Hematopoietic multipotent progenitor cell treated with erythropoietin and hydrocortisone succinate and interleukin-3 and kit ligand, for 17 days (in vitro differentiated cells): Measurements from ENCODE around the gene MDFIC.

Experiments
- DNase-seq: peaks from one replicate; pipeline ENCODE4 v3.0.0-alpha.2; 2015; ENCODE audit warnings: low spot score

The MDFIC gene

DNA sequence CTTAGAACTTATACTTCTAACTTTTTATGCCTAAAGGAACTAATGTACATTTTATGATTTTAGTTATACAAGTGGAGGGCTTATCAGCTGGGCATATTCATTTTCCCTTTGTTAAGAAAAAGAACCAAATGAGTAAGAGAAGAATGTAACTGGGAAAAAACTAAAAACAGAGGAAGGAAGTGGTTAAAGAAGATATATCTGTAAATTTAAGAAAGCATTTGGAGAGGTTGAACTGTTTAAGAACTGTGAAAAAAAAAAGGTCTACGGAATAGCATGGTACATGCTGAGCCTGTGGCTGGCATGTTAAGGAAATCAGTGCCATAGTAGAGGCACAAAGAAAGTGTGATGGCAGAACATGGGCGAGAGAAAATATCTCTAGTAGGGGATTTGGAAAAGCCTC, 6.2 kb downstream of the MDFIC start:
- no peak for DNase-seq

DNA sequence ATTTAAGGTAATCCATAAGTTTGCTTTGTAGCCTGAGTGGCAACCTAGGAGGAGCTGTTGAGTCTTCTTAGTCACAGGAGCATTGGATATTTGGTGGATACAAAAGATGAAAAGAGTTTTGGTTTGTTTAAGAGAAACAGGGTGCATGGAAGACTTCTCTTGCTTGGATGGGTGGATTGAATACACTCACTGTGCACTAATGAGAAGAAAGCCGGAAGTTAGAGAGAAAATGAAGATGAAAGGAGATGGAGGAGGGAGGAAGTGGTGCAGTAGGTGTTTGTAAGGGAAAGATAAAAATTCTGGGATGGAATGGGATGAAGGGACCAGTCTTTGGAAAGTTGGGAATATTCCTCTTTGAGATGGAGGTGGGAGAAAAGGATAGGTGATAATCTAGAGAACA, 7.7 kb downstream of the MDFIC start:
- DNase-seq: no peak

DNA sequence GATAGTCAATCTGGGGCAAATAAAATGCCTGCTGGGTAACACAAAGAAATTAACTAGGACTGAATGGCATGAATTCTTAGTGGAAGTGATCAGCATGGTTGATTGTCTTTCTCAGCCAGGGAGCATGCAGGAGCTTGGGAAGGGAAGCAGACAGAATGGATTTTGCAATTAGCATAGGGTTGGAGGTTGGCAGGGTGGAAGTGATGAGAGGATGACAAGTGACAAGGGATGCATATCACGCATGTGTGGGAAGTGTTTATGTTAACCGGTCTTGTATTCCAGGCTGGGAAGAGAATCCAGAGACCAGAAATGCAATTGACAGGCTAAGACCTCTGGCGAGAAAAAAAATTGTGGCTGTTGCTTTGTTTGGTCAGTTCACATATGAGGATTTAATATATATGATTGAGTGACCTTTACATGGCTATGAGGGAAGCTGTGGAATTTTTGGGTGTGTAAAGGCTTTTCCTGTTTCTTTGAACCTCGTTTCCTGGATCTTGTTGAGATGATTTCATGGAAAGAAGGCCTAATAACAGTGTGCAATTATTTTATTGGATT, 8.3 kb downstream of the MDFIC start:
- no peak for DNase-seq

DNA sequence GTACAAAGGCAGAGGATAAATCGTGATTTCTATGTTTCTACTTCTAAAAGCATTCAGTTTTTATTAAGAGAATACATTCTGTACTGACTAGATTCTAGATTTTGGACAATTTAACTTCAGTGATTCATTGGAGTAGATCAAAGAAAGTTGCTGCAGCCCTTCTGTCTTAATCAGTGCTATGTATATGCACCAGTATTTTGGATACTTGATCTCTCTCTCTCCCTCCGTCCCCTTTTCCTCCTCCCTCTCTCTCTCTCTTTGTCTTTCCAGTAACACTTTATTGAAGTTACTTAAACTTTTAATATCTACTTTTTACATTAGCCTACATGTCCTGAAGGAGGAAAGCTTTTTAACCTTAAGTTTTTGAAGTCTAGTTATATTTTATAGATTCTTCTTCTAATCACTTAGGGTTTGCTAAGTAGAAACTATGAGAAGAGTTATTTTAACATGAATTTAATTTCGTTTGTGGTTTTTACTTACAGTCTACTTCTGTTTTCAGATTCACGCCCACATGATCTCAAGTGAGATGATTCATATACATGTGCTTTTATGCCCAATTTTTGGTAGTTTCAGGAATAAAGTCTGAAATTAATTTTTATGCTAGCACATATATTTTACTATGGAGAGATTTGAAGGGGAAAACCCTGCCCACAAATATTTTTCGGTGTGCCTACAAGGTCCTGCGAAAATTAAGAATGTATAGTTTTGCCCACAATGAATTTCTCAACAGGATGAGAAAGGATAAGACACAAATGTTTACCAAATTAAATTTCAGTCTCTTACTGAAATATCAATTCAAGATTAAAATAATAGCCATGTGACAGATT, 9.1 kb downstream of the MDFIC start:
- no peak for DNase-seq

DNA sequence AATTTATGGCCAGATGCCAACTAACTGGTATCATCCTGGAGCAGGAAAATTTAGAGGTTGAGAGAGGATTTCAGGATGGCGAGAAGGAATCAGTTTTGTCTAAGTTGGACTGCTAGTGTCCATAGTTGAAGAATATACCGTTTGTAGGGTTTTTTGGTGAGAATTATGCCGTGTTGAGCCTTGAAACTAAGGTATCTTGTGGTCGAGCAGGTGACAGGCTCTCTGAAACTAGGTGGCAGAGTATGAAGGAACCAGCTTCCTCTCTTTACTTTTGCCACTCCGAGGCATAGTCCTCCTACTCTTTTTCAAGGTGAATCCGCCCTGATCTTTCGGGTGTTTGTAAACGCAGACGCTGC, 9.7 kb downstream of the MDFIC start:
- DNase-seq: no peak

DNA sequence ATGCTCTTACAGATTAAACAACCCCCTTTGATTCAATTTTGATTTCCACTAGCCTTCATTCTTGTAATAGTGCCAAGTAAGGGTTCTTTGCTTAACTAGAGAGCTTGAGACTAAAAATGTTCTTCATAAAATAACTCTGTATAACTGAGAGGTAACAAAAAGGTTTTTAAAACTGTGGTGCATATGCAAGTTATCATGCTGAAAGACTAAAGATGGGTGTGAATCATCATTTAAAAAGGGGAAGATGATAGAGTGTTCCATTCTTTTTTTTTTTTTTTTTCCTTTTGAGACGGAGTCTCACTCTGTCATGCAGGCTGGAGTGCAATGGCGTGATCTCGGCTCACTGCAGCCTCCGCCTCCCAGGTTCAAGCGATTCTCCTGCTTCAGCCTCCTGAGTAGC, 11.1 kb downstream of the MDFIC start:
- no peak for DNase-seq

DNA sequence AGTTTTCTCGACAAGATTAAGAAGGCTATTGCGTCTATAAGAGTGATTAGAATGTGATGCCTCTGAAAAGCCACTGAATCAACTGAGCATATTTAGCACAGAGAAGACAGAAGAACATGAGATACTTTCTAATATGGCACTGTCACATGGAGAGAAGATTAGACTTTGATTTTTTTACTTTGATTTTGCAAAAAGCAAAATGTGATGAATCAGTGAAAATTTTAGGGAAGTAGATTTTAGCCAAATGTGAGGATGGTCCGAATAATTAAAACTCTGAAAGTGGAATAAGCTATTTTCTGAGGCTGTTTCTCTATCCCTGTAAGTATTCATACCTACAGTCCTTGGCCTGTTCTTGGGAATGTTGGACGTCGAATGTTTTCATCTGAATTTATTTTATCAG, 11.8 kb downstream of the MDFIC start:
- DNase-seq: no peak

DNA sequence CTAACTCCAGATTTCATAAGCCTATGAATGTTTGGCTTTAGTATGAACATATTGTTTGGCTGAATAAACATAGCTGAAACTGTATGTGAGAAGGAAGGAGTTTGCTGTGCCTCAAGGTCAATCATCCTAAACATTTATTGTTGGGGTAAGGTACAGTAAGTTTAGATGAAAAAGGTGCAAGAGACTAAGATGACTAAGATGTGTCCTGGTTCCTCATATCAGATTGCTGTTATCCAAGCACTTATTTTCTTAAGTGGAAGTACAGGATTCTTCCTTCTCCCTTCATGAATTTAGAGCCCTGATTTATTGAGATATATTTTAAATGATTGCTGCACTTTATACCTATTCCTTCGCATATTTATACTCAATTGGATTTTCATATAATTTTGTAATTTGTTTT, 12.2 kb downstream of the MDFIC start:
- DNase-seq: no peak

DNA sequence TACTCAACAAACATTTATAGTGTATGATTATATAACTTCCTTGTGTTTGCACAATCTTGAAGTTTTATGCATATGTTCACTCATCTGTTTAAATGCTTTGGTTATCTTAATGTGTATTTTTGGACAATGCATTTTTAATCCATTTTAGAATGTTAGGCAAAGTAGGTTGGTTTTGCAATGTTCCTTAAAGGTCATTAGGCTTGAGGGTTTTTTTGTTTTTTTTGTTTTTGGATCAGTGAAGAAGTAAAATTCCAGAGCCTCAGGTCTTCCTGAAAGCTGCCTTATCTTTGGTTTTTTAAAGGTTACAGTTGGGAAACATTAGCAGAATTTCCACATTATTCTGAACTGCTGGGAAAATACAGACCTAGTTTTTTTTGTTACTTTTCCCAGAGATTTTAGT, 12.8 kb downstream of the MDFIC start:
- DNase-seq: no peak

DNA sequence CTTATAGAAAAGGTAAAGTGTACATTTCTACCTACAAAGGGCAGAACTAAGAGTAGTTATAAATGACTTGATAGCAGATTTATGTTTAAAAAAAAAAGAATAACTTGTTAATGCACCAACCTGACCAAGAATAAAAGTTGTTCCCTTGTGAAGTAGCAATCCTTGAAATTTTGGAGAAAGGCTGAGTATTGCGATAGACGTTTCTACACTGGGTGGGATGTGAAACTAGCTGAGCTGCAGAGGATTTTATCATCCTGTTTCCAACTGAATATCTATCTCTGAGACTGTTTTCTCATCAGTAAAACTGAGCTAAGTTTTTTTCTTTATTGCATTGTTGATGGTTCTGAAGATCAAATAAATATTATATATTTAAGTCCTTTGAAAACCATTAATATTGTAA, 14.6 kb downstream of the MDFIC start:
- DNase-seq: no peak

DNA sequence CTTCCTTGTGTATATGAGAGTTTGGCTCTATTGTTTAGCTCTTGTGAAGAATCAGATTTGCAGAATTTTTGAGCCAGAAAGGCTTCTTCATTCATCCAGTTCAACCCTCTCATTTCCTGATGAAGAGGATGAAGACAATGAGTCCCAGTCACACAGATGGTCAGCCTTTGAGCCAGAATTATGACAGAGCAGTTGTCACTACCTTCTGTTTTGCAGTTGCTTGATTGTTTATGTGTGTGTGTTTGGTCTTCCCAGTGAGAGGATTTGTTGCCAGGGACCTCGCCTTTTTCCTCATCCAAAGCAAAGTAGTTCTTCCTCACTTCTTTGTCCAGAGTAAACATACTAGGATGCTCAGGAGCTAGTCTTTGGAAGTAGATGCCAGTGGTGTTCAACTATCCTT, 15.6 kb downstream of the MDFIC start:
- no peak for DNase-seq

DNA sequence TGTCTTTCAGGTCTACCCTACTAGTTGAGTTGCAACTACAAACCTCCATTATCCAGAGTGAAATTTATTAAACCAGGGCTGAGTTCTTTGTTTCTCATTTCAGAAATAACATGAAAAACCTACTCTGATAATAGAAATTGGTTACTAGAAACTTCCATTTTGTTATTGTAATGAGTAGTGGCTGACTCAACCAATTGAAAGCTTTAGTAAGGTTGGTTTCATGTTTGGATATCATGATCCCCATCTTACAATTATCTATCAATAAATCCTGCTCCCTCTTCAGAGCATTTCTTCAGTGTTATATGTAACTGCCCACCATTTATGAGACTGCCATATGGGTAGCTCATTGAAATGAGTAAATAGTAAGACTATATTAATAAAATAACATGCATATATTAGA, 16.9 kb downstream of the MDFIC start:
- DNase-seq: no peak

DNA sequence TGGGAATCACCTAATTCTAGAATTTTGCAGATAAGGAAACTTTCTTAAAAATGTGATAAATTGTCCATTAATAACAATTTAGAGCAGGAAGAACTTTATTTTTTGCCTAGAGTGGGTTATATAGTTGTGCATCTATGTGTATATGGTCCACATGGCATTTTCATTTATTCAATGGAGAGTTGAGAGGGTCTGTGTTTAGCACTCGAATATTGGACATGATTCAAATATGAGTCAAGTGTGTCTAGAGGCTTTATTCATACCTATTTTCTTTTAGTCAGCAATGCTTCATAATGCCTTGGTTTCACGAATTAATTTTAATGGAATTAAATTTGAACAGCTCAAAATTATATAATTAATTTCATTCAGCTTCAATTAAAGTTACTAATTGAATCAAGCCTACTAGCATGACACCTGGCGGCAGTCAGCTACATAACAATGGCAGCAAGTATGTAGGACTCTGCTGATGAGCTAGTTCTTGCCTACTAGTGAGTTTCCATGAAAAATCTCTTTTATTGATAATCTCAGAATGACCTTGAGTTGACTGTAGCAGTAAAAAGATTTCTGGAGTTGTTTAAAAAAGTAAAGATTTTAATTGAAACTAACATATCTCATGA, 17.7 kb downstream of the MDFIC start:
- DNase-seq: no peak

DNA sequence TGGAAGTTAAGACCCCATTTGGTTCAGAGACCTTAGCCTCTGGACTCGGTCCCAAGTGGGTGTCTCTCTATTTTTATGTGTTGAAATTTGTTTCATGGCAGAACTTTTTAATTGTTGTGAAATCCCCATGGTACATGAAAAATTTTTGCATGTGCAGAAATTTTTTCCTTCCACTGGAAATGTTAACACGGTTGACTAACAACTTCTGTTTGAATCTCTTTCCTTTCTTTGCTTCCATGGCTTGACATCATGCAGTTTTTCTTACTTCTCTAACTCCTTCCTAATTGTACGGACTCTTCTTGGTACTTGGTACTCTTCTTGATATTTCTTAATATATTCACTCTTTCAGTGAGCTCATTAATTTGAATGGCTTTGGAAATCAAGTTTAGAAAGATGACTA, 18.3 kb downstream of the MDFIC start:
- no peak for DNase-seq

DNA sequence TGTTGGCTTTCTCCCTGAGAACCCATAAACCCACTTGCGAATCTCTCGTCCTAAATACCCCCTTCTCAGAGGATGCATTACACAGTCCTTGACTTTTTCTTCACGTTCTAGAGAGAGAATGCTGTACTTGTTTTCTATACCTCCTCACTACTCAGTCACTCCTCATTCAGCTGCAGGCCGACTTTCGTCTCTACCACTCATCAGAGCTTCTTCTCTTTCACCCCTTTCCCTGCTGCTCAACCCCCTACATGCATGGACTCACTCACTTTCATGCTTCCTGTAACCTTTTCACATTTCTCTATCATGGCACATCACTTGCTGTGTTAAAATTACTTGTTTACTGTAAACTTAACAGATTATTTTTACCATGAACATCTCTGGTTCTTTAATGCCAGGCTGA, 19.8 kb downstream of the MDFIC start:
- DNase-seq: no peak

DNA sequence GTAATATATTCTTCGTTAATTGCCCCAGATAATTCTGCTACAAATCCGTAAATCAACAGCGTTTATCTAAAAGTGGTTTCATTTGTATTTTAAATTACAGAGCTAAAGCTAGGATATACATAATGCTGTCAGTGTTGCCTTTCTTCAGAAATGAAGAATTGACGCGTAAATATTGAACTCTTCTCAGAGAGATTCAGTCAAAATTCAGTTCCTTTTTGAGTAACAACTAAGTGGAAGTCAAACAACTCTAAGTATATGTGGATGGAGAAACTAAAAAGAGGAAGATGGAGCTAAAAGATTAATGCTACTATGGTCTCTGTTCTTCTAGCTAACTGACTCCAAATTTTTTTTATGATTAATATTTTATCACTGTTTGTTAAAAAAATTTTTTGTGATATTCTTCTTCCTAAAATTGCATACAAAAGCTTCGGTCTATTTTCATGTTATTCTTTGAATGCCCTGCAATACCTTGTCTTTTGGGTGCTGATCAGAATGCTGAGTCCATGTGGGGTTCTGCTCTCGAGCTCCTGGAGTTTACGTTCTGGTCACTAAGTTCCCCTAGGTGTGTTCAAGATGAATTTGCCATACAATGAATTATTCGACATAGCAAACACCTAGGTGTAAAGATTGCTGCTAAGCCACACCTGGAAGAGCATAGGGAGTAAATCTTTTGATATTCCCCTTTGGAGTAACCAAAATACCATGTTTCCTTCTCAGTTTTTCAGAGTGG, 20.7 kb downstream of the MDFIC start:
- no peak for DNase-seq

DNA sequence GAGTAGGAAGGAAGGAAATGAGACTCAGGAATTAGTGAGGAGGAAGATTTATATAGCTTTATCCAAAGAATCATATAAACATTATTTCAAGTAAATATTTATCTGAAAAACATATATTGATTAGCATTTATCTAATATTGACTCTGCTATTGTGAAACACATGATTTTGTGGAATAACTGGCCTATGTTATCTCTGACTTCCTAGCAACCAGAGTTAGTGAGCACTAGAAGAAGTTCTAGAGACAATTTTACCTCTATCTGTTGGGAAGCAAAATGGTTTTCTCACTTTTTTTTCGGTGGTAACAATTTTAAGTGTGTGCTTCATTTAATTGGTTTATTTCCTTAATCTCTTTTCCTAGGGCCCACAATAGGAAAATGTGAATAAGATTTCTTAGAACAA, 21.6 kb downstream of the MDFIC start:
- DNase-seq: no peak

DNA sequence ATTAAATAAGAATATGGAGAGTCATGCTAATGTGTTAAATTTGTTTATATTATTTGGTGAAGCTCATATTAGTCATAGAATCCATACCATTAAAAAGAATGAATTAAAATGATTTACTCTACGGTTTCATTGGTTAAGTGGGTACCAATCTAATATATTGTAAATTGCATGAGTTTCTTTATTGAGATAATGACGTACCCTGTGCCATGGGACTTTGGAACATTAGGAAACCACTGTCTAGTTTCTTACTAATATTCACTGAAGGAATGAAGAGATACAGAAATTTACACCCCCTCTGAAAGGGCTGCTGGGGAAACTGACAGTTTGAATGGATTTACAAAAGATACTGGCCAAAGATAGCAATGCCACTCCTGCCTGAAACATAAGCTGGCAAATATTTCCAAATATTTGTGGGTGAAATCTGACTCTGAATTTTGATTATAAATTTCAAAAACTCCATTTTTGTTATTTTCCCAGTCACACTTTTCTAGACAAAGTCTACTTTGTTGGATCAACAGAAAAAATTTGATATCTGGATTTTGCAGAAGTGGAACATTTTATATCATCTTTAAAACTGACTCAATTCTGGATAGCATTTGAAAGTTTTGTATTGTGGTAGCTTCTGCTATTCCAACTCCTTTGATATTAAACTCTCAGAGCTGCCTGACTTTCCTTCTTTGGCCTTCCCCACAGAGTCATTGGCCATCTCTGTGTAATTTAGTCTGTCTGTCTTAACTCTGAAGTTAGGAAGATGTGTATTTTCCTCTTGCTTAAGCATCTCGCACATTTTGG, 22.3 kb downstream of the MDFIC start:
- DNase-seq: no peak

DNA sequence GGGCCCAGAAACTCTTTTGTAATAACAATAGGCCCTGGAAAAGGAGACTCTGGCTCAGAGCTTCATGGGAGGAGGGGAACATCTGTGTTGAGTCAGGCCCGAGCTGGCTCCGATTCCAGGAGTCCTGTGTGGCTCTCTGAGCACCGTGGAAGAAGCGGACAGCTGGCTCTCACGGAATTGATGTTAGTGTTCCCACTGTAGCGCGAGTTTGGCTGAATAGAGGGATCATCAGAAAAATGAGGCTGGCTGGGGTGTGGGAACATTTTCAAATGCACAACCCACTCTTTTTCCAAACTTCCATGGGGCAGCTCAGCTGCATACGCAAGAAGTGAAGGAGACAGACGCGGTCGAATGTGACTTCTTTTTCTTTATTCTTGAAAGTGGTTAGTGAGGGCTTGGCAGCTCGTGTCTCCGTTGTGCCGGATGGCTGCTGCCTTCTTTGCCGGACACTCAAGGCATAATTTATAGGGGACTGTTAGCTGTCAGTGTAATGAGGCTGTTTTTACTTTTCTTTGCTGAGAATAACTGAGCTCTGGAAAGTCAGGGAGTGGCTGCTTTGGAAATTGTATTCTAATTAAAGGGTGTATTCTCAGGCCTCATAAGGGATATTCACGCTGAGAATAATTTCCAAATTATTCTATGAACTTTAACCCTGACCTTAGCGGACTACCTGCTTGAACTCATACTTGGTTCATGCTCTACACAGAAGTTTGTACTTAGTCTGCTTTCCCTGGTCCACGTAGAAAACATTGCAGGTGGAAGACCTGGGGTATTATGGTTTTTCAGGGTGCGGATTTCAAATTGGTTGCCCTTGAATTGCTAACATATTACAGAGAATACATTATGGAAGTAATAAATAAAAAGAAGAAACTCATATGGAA, 23.1 kb downstream of the MDFIC start:
- no peak for DNase-seq

DNA sequence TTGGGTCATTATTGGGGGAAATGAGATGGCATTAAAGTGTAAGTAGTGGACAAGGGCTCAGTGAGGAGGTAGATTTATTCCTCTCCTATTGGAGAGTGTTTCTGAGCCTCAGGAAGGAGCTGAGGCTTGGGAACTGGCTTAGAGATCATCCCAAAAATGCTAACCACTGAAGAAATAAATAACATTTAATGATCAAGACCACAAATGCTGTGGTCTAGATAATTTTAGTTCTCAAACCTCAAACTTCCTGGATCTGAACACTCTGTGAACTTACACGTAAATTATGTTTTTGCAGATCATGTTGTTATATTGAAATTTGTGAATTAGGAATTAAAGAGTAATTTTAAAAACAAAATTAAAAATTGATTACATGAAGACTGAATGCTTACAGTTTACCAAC, 27.3 kb downstream of the MDFIC start:
- DNase-seq: no peak

DNA sequence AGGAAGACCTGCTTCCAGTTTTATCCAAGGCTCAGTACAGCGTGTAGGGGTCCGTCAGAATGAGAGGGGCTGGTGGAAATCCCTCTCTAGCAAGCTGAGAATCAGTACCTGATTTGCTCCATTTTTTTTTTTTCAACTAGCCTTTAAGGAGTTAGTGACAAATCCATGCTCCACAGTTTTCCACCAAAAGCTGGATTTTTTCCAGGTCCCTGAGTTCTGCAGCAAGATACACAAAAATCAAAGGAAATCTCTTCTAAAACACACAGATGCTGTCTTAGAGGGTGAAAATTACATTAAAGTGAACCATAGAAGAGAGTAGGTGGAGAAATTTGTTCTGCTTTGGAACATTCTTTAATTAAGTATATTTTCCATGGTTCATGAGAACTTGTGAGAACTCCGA, 30.4 kb downstream of the MDFIC start:
- no peak for DNase-seq
